H9 (cell line): ENCODE data around the gene GLYATL2. TPM values are rescaled to one million over a fixed set of nuclear protein-coding genes. Genes with fewer than 3 reads are reported as not detected.

ENCODE experiments used
- DNase-seq: peaks from one replicate; pipeline ENCODE4 v3.0.0-alpha.2; 2017
- H2AFZ ChIP-seq: one replicate; pipeline ENCODE4 v1.6.1; 2013; ENCODE audit warnings: mild to moderate bottlenecking, low read length, control low read depth, moderate library complexity
- H2AK5ac ChIP-seq: 2 replicates; pipeline ENCODE4 v1.6.1; 2013; ENCODE audit warnings: low read length, control low read depth, mixed read lengths; ENCODE audit not compliant: insufficient read length
- H2BK120ac ChIP-seq: one replicate; pipeline ENCODE4 v1.6.1; 2013; ENCODE audit warnings: low read depth, mild to moderate bottlenecking, low read length, control low read depth, inconsistent platforms; ENCODE audit not compliant: poor library complexity, severe bottlenecking
- H2BK12ac ChIP-seq: 2 replicates; pipeline ENCODE4 v1.6.1; 2013; ENCODE audit warnings: low read length, control low read depth, mixed read lengths, low read depth; ENCODE audit not compliant: insufficient read length
- H2BK15ac ChIP-seq: 2 replicates; pipeline ENCODE4 v1.6.1; 2013; ENCODE audit warnings: low read depth, low read length, control low read depth
- H2BK20ac ChIP-seq: one replicate; pipeline ENCODE4 v1.6.1; 2013; ENCODE audit warnings: low read depth, mild to moderate bottlenecking, low read length, control low read depth, inconsistent platforms; ENCODE audit not compliant: poor library complexity, severe bottlenecking
- H2BK5ac ChIP-seq: 2 replicates; pipeline ENCODE4 v1.6.1; 2013; ENCODE audit warnings: low read length, control low read depth, mixed read lengths; ENCODE audit not compliant: insufficient read length
- H3K14ac ChIP-seq: 2 replicates; pipeline ENCODE4 v1.6.1; 2013; ENCODE audit warnings: low read length, control low read depth; ENCODE audit not compliant: insufficient read depth
- H3K18ac ChIP-seq: 2 replicates; pipeline ENCODE4 v1.6.1; 2013; ENCODE audit warnings: low read depth, mild to moderate bottlenecking, mixed read lengths, low read length, control low read depth; ENCODE audit not compliant: insufficient read length
- H3K23ac ChIP-seq: 2 replicates; pipeline ENCODE4 v1.6.1; 2013; ENCODE audit warnings: low read length, control low read depth, mixed read lengths, low read depth; ENCODE audit not compliant: insufficient read length
- H3K23me2 ChIP-seq: 2 replicates; pipeline ENCODE4 v1.6.1; 2013; ENCODE audit warnings: low read depth, mild to moderate bottlenecking, mixed read lengths, low read length, control low read depth; ENCODE audit not compliant: insufficient read length, poor library complexity, severe bottlenecking
- H3K27ac ChIP-seq: 2 replicates; pipeline ENCODE4 v1.5.1; 2013; ENCODE audit warnings: low read length, control low read depth, mixed read lengths, low read depth; ENCODE audit not compliant: insufficient read length
- H3K27me3 ChIP-seq: 2 replicates; pipeline ENCODE4 v1.6.1; 2013; ENCODE audit warnings: low read length, control low read depth, inconsistent platforms; ENCODE audit not compliant: insufficient read depth
- H3K4ac ChIP-seq: 2 replicates; pipeline ENCODE4 v1.6.1; 2013; ENCODE audit warnings: low read depth, mild to moderate bottlenecking, control low read depth, inconsistent platforms, low read length, moderate library complexity
- H3K4me1 ChIP-seq: 2 replicates; pipeline ENCODE4 v1.6.1; 2013; ENCODE audit warnings: low read length, control low read depth, inconsistent platforms; ENCODE audit not compliant: insufficient read depth
- H3K4me2 ChIP-seq: 2 replicates; pipeline ENCODE4 v1.6.1; 2013; ENCODE audit warnings: low read length, control low read depth, mixed read lengths; ENCODE audit not compliant: insufficient read length, insufficient read depth
- H3K56ac ChIP-seq: 2 replicates; pipeline ENCODE4 v1.6.1; 2013; ENCODE audit warnings: low read depth, mild to moderate bottlenecking, mixed read lengths, low read length, control low read depth; ENCODE audit not compliant: insufficient read length
- H3K79me1 ChIP-seq: 2 replicates; pipeline ENCODE4 v1.6.1; 2013; ENCODE audit warnings: low read depth, mild to moderate bottlenecking, moderate library complexity, low read length, control low read depth, inconsistent platforms; ENCODE audit not compliant: insufficient read depth, poor library complexity, severe bottlenecking
- H3K79me2 ChIP-seq: 2 replicates; pipeline ENCODE4 v1.6.1; 2013; ENCODE audit warnings: low read length, control low read depth, inconsistent platforms; ENCODE audit not compliant: insufficient read depth
- H3K9ac ChIP-seq: 2 replicates; pipeline ENCODE4 v1.6.1; 2013; ENCODE audit warnings: low read length, control low read depth, mixed read lengths; ENCODE audit not compliant: insufficient read length; ENCODE audit errors: extremely low read depth
- H3K9me3 ChIP-seq: one replicate; pipeline ENCODE4 v1.6.1; 2013; ENCODE audit warnings: low read depth, low read length, inconsistent platforms; ENCODE audit not compliant: control insufficient read depth
- H3T11ph ChIP-seq: one replicate; pipeline ENCODE4 v1.6.1; 2013; ENCODE audit warnings: mild to moderate bottlenecking, low read length, control low read depth, inconsistent platforms
- H4K20me1 ChIP-seq: one replicate; pipeline ENCODE4 v1.6.1; 2013; ENCODE audit not compliant: control insufficient read depth, insufficient read length, insufficient read depth
- H4K5ac ChIP-seq: 2 replicates; pipeline ENCODE4 v1.6.1; 2013; ENCODE audit warnings: low read depth, mild to moderate bottlenecking, mixed read lengths, low read length, control low read depth; ENCODE audit not compliant: insufficient read length
- H4K8ac ChIP-seq: replicated peaks from 2 replicates; pipeline ENCODE4 v1.6.1; 2013; ENCODE audit warnings: low read length, control low read depth, mixed read lengths, low read depth; ENCODE audit not compliant: insufficient read length
- H4K91ac ChIP-seq: 2 replicates; pipeline ENCODE4 v1.6.1; 2013; ENCODE audit warnings: low read depth, mild to moderate bottlenecking, moderate library complexity, mixed read lengths, low read length, control low read depth; ENCODE audit not compliant: insufficient read length
- H3K27ac Mint-ChIP-seq, 3 experiments: 2 replicates in 2 of 3; 3 replicates in 1 of 3; pipeline ENCODE4 v1.8.0; 2020 to 2021; ENCODE audit warnings: mixed read lengths in 3 of 3, mild to moderate bottlenecking in 1 of 3, moderate library complexity in 1 of 3
- H3K27me3 Mint-ChIP-seq: 2 replicates; pipeline ENCODE4 v1.8.0; 2021; ENCODE audit warnings: low read depth, mild to moderate bottlenecking, moderate library complexity, mixed read lengths
- H3K36me3 Mint-ChIP-seq, 3 experiments: 2 replicates in 2 of 3; 3 replicates in 1 of 3; pipeline ENCODE4 v1.8.0; 2020 to 2021; ENCODE audit warnings: low read depth in 3 of 3, mixed read lengths in 3 of 3; ENCODE audit not compliant: insufficient read depth in 1 of 3
- H3K4me1 Mint-ChIP-seq, 2 experiments: 2 replicates each; pipeline ENCODE4 v1.8.0; 2020; ENCODE audit warnings: mixed read lengths in 2 of 2
- H3K4me3 Mint-ChIP-seq, 2 experiments: 2 replicates in 1 of 2; 3 replicates in 1 of 2; pipeline ENCODE4 v1.8.0; 2020 to 2021; ENCODE audit warnings: mild to moderate bottlenecking in 2 of 2, mixed read lengths in 2 of 2, moderate library complexity in 1 of 2
- H3K9me3 Mint-ChIP-seq, 2 experiments: 2 replicates in 1 of 2; 3 replicates in 1 of 2; pipeline ENCODE4 v1.8.0; 2020; ENCODE audit warnings: mild to moderate bottlenecking in 2 of 2, mixed read lengths in 2 of 2, moderate library complexity in 1 of 2
- CTCF ChIP-seq: fragments of 200-600 bp; sonication (generic); conservative IDR thresholded peaks from 3 replicates; pipeline ENCODE4 v1.8.0; 2021; ENCODE audit warnings: antibody characterized with exemption, mild to moderate bottlenecking
- WGBS: extraction: QIAGEN DNeasy Blood & Tissue Kit; methylation state at CpG from one replicate; pipeline ENCODE4 v1.1.7; 2013; ENCODE audit warnings: missing lambda C conversion rate, low lambda C conversion rate, mixed read lengths; ENCODE audit not compliant: insufficient read length; ENCODE audit errors: extremely low coverage; 5-methylcytosine and 5-hydroxymethylcytosine counted together
- total RNA-seq: library from RNA; stranded (reverse); gene quantifications from 2 replicates; pipeline ENCODE4 v1.2.1, GENCODE V29; 2021

The GLYATL2 gene
- total RNA-seq, 1 experiment from 2014 or later = not detected

- Histone ChIP-seq H3K23me2 (peaks cover 3% of the 10 kb centered on the region), H2AK5ac (no peak overlapping the region), H2BK20ac (no peak overlapping the region), H4K20me1 (no peaks in the 10 kb centered on the region), H3K27me3 (no peaks in the 10 kb centered on the region), H3K4me2 (no peak overlapping the region), H4K8ac (no peak overlapping the region), H3K9ac (no peak overlapping the region), H3K18ac (no peak overlapping the region), H3K14ac (no peak overlapping the region), H3K27ac (no peak overlapping the region), H2AFZ (no peak overlapping the region), H3K79me2 (no peaks in the 10 kb centered on the region), H2BK15ac (no peak overlapping the region), H4K91ac (no peak overlapping the region), H3K23ac (no peak overlapping the region), H2BK120ac (no peak overlapping the region), H3T11ph (no peak overlapping the region), H4K5ac (no peak overlapping the region), H2BK5ac (no peak overlapping the region), H3K56ac (no peak overlapping the region), H2BK12ac (no peak overlapping the region), H3K79me1 (no peaks in the 10 kb centered on the region), H3K9me3 (no peaks in the 10 kb centered on the region), H3K4ac (no peak overlapping the region), H3K4me1 (no peaks in the 10 kb centered on the region)
- no peak for DNase-seq
- WGBS = no CpG with 5 or more reads among the region's 6 CpGs
- no peak for TF ChIP-seq CTCF
- H3K4me1 Mint-ChIP-seq = no peaks in the 10 kb centered on the region
- no peak overlapping the region for H3K4me3 Mint-ChIP-seq
- H3K27ac Mint-ChIP-seq = no peak overlapping the region
- H3K27me3 Mint-ChIP-seq = peaks cover 3% of the 10 kb centered on the region; the same call in 1 of the 2 replicates
- peaks cover 0 to 27% (median 4%) of the 10 kb centered on the region in 3 experiments; a peak in 5 of 7 replicates for H3K36me3 Mint-ChIP-seq
- H3K9me3 Mint-ChIP-seq = peaks cover 67 to 78% of the 10 kb centered on the region in 2 experiments
Measured at GRCh38 chr11:58796333-58796732, 48.2 kb downstream of the GLYATL2 start.
